A673 (cell line): ENCODE measurements around the gene CDKN2B.

ENCODE experiments used
- CTCF ChIP-seq: fragments of 300-800, 200-600 bp; sonication (generic); conservative IDR thresholded peaks from 2 replicates; pipeline ENCODE4 v1.5.1; 2017; ENCODE audit warnings: low read depth, mild to moderate bottlenecking, antibody characterized with exemption, low read length, moderate library complexity, mixed read lengths
- EZH2 ChIP-seq: fragments of 200-600 bp; sonication (generic); IDR thresholded peaks from 2 replicates; pipeline ENCODE4 v1.6.1; 2017; ENCODE audit warnings: borderline replicate concordance, low read depth, mild to moderate bottlenecking, mixed read lengths, antibody characterized with exemption, low read length; ENCODE audit not compliant: poor library complexity, severe bottlenecking

- TF ChIP-seq CTCF (no peak), EZH2 (no peak)
Measured at GRCh38 chr9:22010866-22011625, 1.9 kb upstream of the CDKN2B start.
